Keratinocyte (primary cell): ENCODE results near the gene RAD23A. TPM values are rescaled to one million over a fixed set of nuclear protein-coding genes. Genes with fewer than 3 reads are reported as not detected.
A peak's percentile ranks its signal among the peaks of the same experiment; 100 is the strongest.

ENCODE experiments used
- DNase-seq: peaks from one replicate; pipeline ENCODE4 v3.0.0-alpha.2; 2011; ENCODE audit warnings: low read depth, missing footprints, low spot score
- FAIRE-seq: peaks from 2 replicates; lab custom pipeline; 2011; peaks lifted over from hg19 to GRCh38; lab: Jason Lieb, UNC
- H2AFZ ChIP-seq: 2 replicates; pipeline ENCODE4 v1.6.0; 2012; ENCODE audit warnings: low read length, control low read depth, inconsistent platforms; ENCODE audit not compliant: control insufficient read depth
- H3K27ac ChIP-seq: 2 replicates; pipeline ENCODE4 v1.5.1; 2011; ENCODE audit warnings: low read length; ENCODE audit not compliant: control insufficient read depth, insufficient read depth
- H3K27me3 ChIP-seq: 3 replicates; pipeline ENCODE4 v1.6.0; 2011; ENCODE audit warnings: low read length; ENCODE audit not compliant: control insufficient read depth, insufficient read depth; ENCODE audit errors: extremely low read depth
- H3K36me3 ChIP-seq, 2 experiments: 2 replicates in 1 of 2; 3 replicates in 1 of 2; pipeline ENCODE4 v1.5.1; 2011; ENCODE audit warnings: low read length in 2 of 2, mild to moderate bottlenecking in 1 of 2; ENCODE audit not compliant: control insufficient read depth in 2 of 2, insufficient read depth in 2 of 2; ENCODE audit errors: extremely low read depth in 1 of 2
- H3K4me1 ChIP-seq: 3 replicates; pipeline ENCODE4 v1.5.1; 2011; ENCODE audit warnings: low read length; ENCODE audit not compliant: control insufficient read depth, insufficient read depth; ENCODE audit errors: extremely low read depth
- H3K4me2 ChIP-seq: 3 replicates; pipeline ENCODE4 v1.6.0; 2011; ENCODE audit warnings: low read depth, low read length; ENCODE audit not compliant: control insufficient read depth, insufficient read depth; ENCODE audit errors: extremely low read depth
- H3K4me3 ChIP-seq, 3 experiments: fragments of 200-600 bp in 1 of 3; sonication (generic) in 1 of 3; 2 replicates in 2 of 3; 3 replicates in 1 of 3; pipeline ENCODE4 v1.5.1; 2011 to 2016; ENCODE audit warnings: low read length in 3 of 3, mild to moderate bottlenecking in 3 of 3, control low read depth in 2 of 3, inconsistent platforms in 1 of 3, low read depth in 1 of 3, mixed read lengths in 1 of 3, mixed run types in 1 of 3, moderate library complexity in 1 of 3; ENCODE audit not compliant: control insufficient read depth in 2 of 3, insufficient read depth in 2 of 3; ENCODE audit errors: extremely low read depth in 1 of 3
- H3K79me2 ChIP-seq: 2 replicates; pipeline ENCODE4 v1.6.0; 2012; ENCODE audit warnings: low read length; ENCODE audit not compliant: control insufficient read depth, insufficient read depth
- H3K9ac ChIP-seq: 3 replicates; pipeline ENCODE4 v1.6.0; 2011; ENCODE audit warnings: low read length; ENCODE audit not compliant: control insufficient read depth, insufficient read depth; ENCODE audit errors: extremely low read depth
- H3K9me1 ChIP-seq: 3 replicates; pipeline ENCODE4 v1.6.0; 2011; ENCODE audit warnings: low read length; ENCODE audit not compliant: control insufficient read depth, insufficient read depth; ENCODE audit errors: extremely low read depth
- H3K9me3 ChIP-seq: 2 replicates; pipeline ENCODE4 v1.5.1; 2012; ENCODE audit warnings: low read depth, low read length; ENCODE audit not compliant: control insufficient read depth
- H4K20me1 ChIP-seq: 3 replicates; pipeline ENCODE4 v1.6.0; 2011; ENCODE audit warnings: low read length; ENCODE audit not compliant: control insufficient read depth, insufficient read depth; ENCODE audit errors: extremely low read depth
- CTCF ChIP-seq, 3 experiments: IDR thresholded peaks in 1 of 3; conservative IDR thresholded peaks in 1 of 3; optimal IDR thresholded peaks in 1 of 3; 2 replicates in 2 of 3; 3 replicates in 1 of 3; pipeline versions ENCODE3 to v1.5.1; 2011; ENCODE audit warnings: low read length in 3 of 3, mild to moderate bottlenecking in 3 of 3, moderate library complexity in 2 of 3, control low read depth in 1 of 3, inconsistent platforms in 1 of 3; ENCODE audit not compliant: insufficient read depth in 2 of 3; ENCODE audit errors: extremely low read depth in 1 of 3
- EZH2 ChIP-seq: IDR thresholded peaks from one replicate; pipeline ENCODE4 v1.6.1; 2012; ENCODE audit warnings: inconsistent platforms, mild to moderate bottlenecking, low read length, moderate library complexity
- dilution Hi-C: fragments of 300-500 bp; cut with MboI; formaldehyde crosslinking; loops from one replicate; pipeline ENCODE4 v1.7.0; 2020; ENCODE audit warnings: low sequenced_read_pairs; ENCODE audit not compliant: extremely low pct_ligation_motif_present
- polyA plus RNA-seq, 5 experiments: library from polyadenylated mRNA; depleted of rRNA in 3 of 5; stranded (reverse) in 3 of 5; stranded (forward) in 1 of 5; unstranded in 1 of 5; fragments of >200 nt; gene quantifications; 1 replicate in 1 of 5; 2 replicates in 3 of 5; 3 replicates in 1 of 5; pipeline versions ENCODE4 v1.2.1 to v1.2.3, GENCODE V29; 2011 to 2012; ENCODE audit warnings: missing spikeins in 2 of 5, low read depth in 1 of 5, low replicate concordance in 1 of 5

Gene RAD23A
- polyA plus RNA-seq, 1 donor (not counting 4 experiments of a cell fraction or from before 2014, with no cell fraction given), result 23.7 TPM

DNA sequence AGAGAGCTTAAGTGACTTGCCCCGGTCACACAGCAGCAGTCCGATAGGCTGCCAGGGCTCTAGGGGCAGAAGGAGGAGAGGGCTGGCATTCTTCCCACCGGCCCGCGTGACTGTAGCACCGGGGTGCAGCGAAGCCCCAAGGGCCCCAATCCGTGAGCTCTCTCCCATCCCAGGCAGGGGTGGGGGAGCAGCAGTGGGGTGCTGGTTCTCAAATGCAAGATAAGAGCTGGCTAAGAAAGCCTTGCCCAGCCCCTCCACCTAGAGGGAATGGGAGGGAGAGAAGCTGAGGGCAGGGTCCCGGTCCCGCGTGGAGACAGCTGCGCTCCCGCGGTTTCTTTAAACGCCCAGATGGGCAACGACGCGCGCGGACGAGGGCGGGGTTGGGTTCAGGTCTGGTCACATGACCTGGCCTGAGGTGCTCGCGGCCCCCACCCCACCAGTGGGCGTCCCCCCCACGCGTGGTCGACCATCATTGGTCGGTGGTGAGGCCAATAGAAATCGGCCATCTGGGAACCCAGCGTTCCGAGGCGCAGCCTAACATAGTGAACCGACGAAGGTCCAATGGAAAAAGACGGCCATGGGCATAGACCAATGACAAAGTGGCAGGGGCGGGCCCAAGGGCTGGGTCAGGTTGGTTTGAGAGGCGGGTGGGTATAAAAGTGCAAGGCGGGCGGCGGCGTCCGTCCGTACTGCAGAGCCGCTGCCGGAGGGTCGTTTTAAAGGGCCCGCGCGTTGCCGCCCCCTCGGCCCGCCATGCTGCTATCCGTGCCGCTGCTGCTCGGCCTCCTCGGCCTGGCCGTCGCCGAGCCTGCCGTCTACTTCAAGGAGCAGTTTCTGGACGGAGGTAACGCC, 7.5 kb upstream of the RAD23A start, which contains the start of gene CALR:
Gene CALR (plus strand): TSS at position 683 of the 852 bp plus-strand sequence. CDS start 71 bp downstream, at position 754.
- H4K20me1 ChIP-seq, result peaks cover 19% of the 10 kb centered on the region
- no peaks in the 10 kb centered on the region for H3K27me3 ChIP-seq
- dilution Hi-C loops, result no loop called here
- peak within 1 kb of the TSS; percentile 81 for H3K27ac ChIP-seq
- H3K9ac ChIP-seq, result peak within 1 kb of the TSS; percentile 95
- H3K4me1 ChIP-seq, result peaks cover 23% of the 10 kb centered on the region
- peak within 1 kb of the TSS; percentile 68 for H2AFZ ChIP-seq
- TF ChIP-seq CTCF (optimal IDR thresholded peaks at IDR 0.05 in 1 of 3, IDR thresholded peaks at IDR 0.05 in 1 of 3, conservative IDR thresholded peaks at IDR 0.05 in 1 of 3; ENCODE audit: extremely low read depth in 1 of 3, insufficient read depth in 2 of 3, low read length in 3 of 3) (no peak), EZH2 (no peak)
- peaks cover 44% of the 10 kb centered on the region for H3K79me2 ChIP-seq
- DNase-seq (peak; percentile 97), FAIRE-seq (peak; percentile 5)
- H3K9me3 ChIP-seq, result no peaks in the 10 kb centered on the region
- peak within 1 kb of the TSS; percentile 83 for H3K4me2 ChIP-seq
- peak within 1 kb of the TSS; percentile 79 to 99 (median 95) for H3K4me3 ChIP-seq
- H3K36me3 ChIP-seq, result peaks cover 22 to 31% of the 10 kb centered on the region in 2 experiments
- peaks cover 2% of the 10 kb centered on the region for H3K9me1 ChIP-seq

DNA sequence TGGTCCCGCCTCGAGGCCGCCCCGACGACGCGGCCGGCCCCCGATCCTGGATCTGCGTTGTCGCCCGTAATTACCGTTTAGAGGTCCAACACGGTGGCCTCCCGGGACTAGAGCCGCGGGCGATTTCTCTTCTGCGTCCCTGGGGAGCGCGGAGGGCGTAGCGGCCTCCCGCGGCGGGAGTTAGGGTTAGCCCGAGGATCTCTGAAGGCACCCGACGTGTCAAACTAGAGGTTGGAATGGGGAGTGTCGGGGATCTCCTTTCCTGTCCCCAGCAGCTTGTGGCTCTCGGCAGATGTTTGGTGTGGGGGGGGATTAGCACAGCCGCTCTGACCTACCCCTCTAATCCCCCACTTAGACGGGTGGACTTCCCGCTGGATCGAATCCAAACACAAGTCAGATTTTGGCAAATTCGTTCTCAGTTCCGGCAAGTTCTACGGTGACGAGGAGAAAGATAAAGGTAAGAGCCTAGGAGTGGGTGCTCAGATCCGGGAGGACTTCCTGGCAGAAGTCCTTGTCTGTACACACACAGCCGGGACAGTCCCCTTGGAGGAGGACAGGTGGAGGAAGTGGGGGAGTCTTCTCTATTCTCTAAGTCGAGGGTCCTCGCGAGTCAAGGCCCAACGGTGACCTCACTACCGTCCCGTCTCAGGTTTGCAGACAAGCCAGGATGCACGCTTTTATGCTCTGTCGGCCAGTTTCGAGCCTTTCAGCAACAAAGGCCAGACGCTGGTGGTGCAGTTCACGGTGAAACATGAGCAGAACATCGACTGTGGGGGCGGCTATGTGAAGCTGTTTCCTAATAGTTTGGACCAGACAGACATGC, 6.7 kb upstream of the RAD23A start:
- peaks cover 28% of the 10 kb centered on the region for H3K4me1 ChIP-seq
- no peak overlapping the region for H2AFZ ChIP-seq
- H3K79me2 ChIP-seq, result peaks cover 47% of the 10 kb centered on the region
- peak overlapping the region; percentile 79 to 99 (median 95) for H3K4me3 ChIP-seq
- dilution Hi-C loops, result no loop called here
- FAIRE-seq (no peak), DNase-seq (no peak)
- H3K36me3 ChIP-seq, result peaks cover 29 to 38% of the 10 kb centered on the region in 2 experiments
- peak overlapping the region; percentile 95 for H3K9ac ChIP-seq
- no peaks in the 10 kb centered on the region for H3K9me3 ChIP-seq
- peak overlapping the region; percentile 81 for H3K4me2 ChIP-seq
- peaks cover 2% of the 10 kb centered on the region for H3K9me1 ChIP-seq
- H4K20me1 ChIP-seq, result peaks cover 19% of the 10 kb centered on the region
- TF ChIP-seq EZH2 (no peak), CTCF (optimal IDR thresholded peaks at IDR 0.05 in 1 of 3, IDR thresholded peaks at IDR 0.05 in 1 of 3, conservative IDR thresholded peaks at IDR 0.05 in 1 of 3; ENCODE audit: extremely low read depth in 1 of 3, insufficient read depth in 2 of 3, low read length in 3 of 3) (peak in 2 of 3 experiments; percentile 24 to 25)
- H3K27ac ChIP-seq, result peak overlapping the region; percentile 81
- H3K27me3 ChIP-seq, result no peaks in the 10 kb centered on the region
